Measurements from ENCODE around the gene MDFIC2. TPM values are rescaled to one million over a fixed set of nuclear protein-coding genes. Genes with fewer than 3 reads are reported as not detected.

The MDFIC2 gene
- total and polyA plus RNA-seq, 2 experiments from 2014 or later: not detected

- H3K4me2 ChIP-seq: no peak overlapping the region
- no peak overlapping the region for H3K4me3 ChIP-seq
- H3K9me2 ChIP-seq (ENCODE audit: insufficient read depth): no peaks in the 10 kb centered on the region
- no peak overlapping the region for H3K27ac ChIP-seq (ENCODE audit: low read depth)
- peaks cover 14% of the 10 kb centered on the region for H3K4me1 Mint-ChIP-seq
- H3K36me3 Mint-ChIP-seq (ENCODE audit: low read depth): no peaks in the 10 kb centered on the region
- H3F3A ChIP-seq (replicated peaks; ENCODE audit: low read depth): no peaks in the 10 kb centered on the region
- H3K79me2 ChIP-seq (replicated peaks; ENCODE audit: insufficient read depth): no peaks in the 10 kb centered on the region
- no peak for ATAC-seq
- H3K4me3 Mint-ChIP-seq: no peak overlapping the region
- no peak overlapping the region for H3K27ac Mint-ChIP-seq
- no peaks in the 10 kb centered on the region for H3K27me3 ChIP-seq (ENCODE audit: insufficient read depth)
- DNase-seq (ENCODE audit: low spot score): no peak
- TF ChIP-seq STAT1 (IDR thresholded peaks at IDR 0.05; ENCODE audit: unreplicated experiment) (no peak), CREB1 (CRISPR knock-in tag; IDR thresholded peaks at IDR 0.05; ENCODE audit: low read depth) (no peak), CTCF (conservative IDR thresholded peaks at IDR 0.05; ENCODE audit: low read depth in 2 of 2) (no peak), POLR2AphosphoS5 (IDR thresholded peaks at IDR 0.05; ENCODE audit: low read depth) (no peak), JUNB (IDR thresholded peaks at IDR 0.05; ENCODE audit: unreplicated experiment) (no peak), EZH2 (IDR thresholded peaks at IDR 0.05; ENCODE audit: low read depth, unreplicated experiment) (no peak), ZNF114 (CRISPR knock-in tag; IDR thresholded peaks at IDR 0.05) (no peak), NANOG (IDR thresholded peaks at IDR 0.05; ENCODE audit: borderline replicate concordance) (no peak)
- TF ChIP-seq, protein P1, sequence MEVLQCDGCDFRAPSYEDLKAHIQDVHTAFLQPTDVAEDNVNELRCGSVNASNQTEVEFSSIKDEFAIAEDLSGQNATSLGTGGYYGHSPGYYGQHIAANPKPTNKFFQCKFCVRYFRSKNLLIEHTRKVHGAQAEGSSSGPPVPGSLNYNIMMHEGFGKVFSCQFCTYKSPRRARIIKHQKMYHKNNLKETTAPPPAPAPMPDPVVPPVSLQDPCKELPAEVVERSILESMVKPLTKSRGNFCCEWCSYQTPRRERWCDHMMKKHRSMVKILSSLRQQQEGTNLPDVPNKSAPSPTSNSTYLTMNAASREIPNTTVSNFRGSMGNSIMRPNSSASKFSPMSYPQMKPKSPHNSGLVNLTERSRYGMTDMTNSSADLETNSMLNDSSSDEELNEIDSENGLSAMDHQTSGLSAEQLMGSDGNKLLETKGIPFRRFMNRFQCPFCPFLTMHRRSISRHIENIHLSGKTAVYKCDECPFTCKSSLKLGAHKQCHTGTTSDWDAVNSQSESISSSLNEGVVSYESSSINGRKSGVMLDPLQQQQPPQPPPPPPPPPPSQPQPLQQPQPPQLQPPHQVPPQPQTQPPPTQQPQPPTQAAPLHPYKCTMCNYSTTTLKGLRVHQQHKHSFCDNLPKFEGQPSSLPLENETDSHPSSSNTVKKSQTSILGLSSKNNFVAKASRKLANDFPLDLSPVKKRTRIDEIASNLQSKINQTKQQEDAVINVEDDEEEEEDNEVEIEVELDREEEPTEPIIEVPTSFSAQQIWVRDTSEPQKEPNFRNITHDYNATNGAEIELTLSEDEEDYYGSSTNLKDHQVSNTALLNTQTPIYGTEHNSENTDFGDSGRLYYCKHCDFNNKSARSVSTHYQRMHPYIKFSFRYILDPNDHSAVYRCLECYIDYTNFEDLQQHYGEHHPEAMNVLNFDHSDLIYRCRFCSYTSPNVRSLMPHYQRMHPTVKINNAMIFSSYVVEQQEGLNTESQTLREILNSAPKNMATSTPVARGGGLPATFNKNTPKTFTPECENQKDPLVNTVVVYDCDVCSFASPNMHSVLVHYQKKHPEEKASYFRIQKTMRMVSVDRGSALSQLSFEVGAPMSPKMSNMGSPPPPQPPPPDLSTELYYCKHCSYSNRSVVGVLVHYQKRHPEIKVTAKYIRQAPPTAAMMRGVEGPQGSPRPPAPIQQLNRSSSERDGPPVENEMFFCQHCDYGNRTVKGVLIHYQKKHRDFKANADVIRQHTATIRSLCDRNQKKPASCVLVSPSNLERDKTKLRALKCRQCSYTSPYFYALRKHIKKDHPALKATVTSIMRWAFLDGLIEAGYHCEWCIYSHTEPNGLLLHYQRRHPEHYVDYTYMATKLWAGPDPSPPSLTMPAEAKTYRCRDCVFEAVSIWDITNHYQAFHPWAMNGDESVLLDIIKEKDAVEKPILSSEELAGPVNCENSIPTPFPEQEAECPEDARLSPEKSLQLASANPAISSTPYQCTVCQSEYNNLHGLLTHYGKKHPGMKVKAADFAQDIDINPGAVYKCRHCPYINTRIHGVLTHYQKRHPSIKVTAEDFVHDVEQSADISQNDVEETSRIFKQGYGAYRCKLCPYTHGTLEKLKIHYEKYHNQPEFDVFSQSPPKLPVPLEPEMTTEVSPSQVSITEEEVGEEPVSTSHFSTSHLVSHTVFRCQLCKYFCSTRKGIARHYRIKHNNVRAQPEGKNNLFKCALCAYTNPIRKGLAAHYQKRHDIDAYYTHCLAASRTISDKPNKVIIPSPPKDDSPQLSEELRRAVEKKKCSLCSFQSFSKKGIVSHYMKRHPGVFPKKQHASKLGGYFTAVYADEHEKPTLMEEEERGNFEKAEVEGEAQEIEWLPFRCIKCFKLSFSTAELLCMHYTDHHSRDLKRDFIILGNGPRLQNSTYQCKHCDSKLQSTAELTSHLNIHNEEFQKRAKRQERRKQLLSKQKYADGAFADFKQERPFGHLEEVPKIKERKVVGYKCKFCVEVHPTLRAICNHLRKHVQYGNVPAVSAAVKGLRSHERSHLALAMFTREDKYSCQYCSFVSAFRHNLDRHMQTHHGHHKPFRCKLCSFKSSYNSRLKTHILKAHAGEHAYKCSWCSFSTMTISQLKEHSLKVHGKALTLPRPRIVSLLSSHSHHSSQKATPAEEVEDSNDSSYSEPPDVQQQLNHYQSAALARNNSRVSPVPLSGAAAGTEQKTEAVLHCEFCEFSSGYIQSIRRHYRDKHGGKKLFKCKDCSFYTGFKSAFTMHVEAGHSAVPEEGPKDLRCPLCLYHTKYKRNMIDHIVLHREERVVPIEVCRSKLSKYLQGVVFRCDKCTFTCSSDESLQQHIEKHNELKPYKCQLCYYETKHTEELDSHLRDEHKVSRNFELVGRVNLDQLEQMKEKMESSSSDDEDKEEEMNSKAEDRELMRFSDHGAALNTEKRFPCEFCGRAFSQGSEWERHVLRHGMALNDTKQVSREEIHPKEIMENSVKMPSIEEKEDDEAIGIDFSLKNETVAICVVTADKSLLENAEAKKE (CRISPR knock-in tag; IDR thresholded peaks at IDR 0.05): no peak
- H3K4me1 ChIP-seq (ENCODE audit: insufficient read depth): no peaks in the 10 kb centered on the region
- H3K9me3 Mint-ChIP-seq: no peaks in the 10 kb centered on the region; the same call in 2 of the 3 replicates
- H4K20me1 ChIP-seq (replicated peaks; ENCODE audit: insufficient read depth): no peaks in the 10 kb centered on the region
- no peak overlapping the region for H2AFZ ChIP-seq
- no peaks in the 10 kb centered on the region for H3K27me3 Mint-ChIP-seq (ENCODE audit: insufficient read depth, low read depth, poor library complexity)
- H3K36me3 ChIP-seq (ENCODE audit: insufficient read depth): no peaks in the 10 kb centered on the region
Measured at GRCh38 chr3:70201975-70202374, 110.5 kb downstream of the MDFIC2 start.
